HepG2 (cell line): ENCODE data around the gene KIF25. TPM values are rescaled to one million over a fixed set of nuclear protein-coding genes. Genes with fewer than 3 reads are reported as not detected.

Experiments
- BRD4 ChIP-seq: sonication (generic); formaldehyde crosslinking; IDR thresholded peaks from 2 replicates; pipeline ENCODE4 v1.4.0; 2020; ENCODE audit warnings: missing genetic modification reagents
- FOSL2 ChIP-seq: sonication (generic); formaldehyde crosslinking; IDR thresholded peaks from 2 replicates; pipeline ENCODE4 v1.4.0; 2020; ENCODE audit warnings: missing genetic modification reagents
- MEF2D ChIP-seq: sonication (generic); formaldehyde crosslinking; IDR thresholded peaks from 2 replicates; pipeline ENCODE4 v1.5.1; 2020; ENCODE audit warnings: mild to moderate bottlenecking, missing genetic modification reagents
- PPARG ChIP-seq: conservative IDR thresholded peaks from 2 replicates; pipeline ENCODE4 v1.6.1; 2016; ENCODE audit warnings: missing biosample characterization, missing genetic modification reagents
- SNRNP70 ChIP-seq: fragments of 200-400 bp; formaldehyde crosslinking; IDR thresholded peaks from 2 replicates; pipeline ENCODE4 v1.6.1; 2017; ENCODE audit warnings: mild to moderate bottlenecking, low read depth, low read length, moderate library complexity
- SOX6 ChIP-seq, 2 experiments: fragments of 450-650 bp in 1 of 2; sonication (generic) in 1 of 2; formaldehyde crosslinking in 1 of 2; IDR thresholded peaks; 2 replicates each; pipeline versions ENCODE4 v1.4.0 to v1.6.1; 2017 to 2020; ENCODE audit warnings: antibody characterized with exemption in 1 of 2, mild to moderate bottlenecking in 1 of 2, missing genetic modification reagents in 1 of 2
- SPEN ChIP-seq: sonication (generic); formaldehyde crosslinking; IDR thresholded peaks from 2 replicates; pipeline ENCODE4 v1.5.1; 2020; ENCODE audit warnings: low read depth, mild to moderate bottlenecking, missing genetic modification reagents
- TBX3 ChIP-seq: fragments of 450-650 bp; IDR thresholded peaks from 2 replicates; pipeline ENCODE4 v1.6.1; 2017; ENCODE audit warnings: antibody characterized with exemption, mild to moderate bottlenecking, inconsistent platforms, borderline replicate concordance
- TOPORS ChIP-seq: sonication (generic); formaldehyde crosslinking; IDR thresholded peaks from 2 replicates; pipeline ENCODE4 v1.8.0; 2023; ENCODE audit warnings: mild to moderate bottlenecking, missing genetic modification reagents
- ZFP1 ChIP-seq: IDR thresholded peaks from 2 replicates; pipeline ENCODE4 v1.6.1; 2016
- ZFP36 ChIP-seq: fragments of 150-350 bp; IDR thresholded peaks from 2 replicates; pipeline ENCODE4 v1.6.1; 2018; ENCODE audit warnings: borderline replicate concordance, low read length, low read depth; ENCODE audit not compliant: partially characterized antibody
- ZNF616 ChIP-seq: sonication (generic); formaldehyde crosslinking; IDR thresholded peaks from 2 replicates; pipeline ENCODE4 v1.5.0; 2020; ENCODE audit warnings: low read depth, mild to moderate bottlenecking, missing genetic modification reagents
- ZSCAN22 ChIP-seq: sonication (generic); formaldehyde crosslinking; IDR thresholded peaks from 2 replicates; pipeline ENCODE4 v1.4.0; 2020; ENCODE audit warnings: mild to moderate bottlenecking, missing genetic modification reagents
- ZSCAN25 ChIP-seq: sonication (generic); formaldehyde crosslinking; IDR thresholded peaks from 2 replicates; pipeline ENCODE4 v1.8.0; 2022; ENCODE audit warnings: mild to moderate bottlenecking, missing genetic modification reagents
- polyA plus RNA-seq, 8 experiments: library from polyadenylated mRNA; depleted of rRNA in 3 of 8; stranded (reverse) in 7 of 8; unstranded in 1 of 8; fragments of >200 nt; fragmentation: Illumina TruSeq in 4 of 8; extraction: Trizol in 4 of 8; gene quantifications; 2 replicates each; pipeline versions ENCODE4 v1.2.1 to v1.2.3, GENCODE V29; 2011 to 2016; ENCODE audit warnings: low read depth in 4 of 8, missing spikeins in 1 of 8, mixed read lengths in 1 of 8; ENCODE audit not compliant: insufficient read depth in 1 of 8
- total RNA-seq, 5 experiments: library from RNA; depleted of rRNA; stranded (reverse); fragments of >200 nt; fragmentation: Illumina TruSeq; extraction: Trizol; gene quantifications; 2 replicates each; pipeline ENCODE4 v1.2.3, GENCODE V29; 2016; ENCODE audit warnings: low read depth in 1 of 5
- TF ChIP-seq, protein P1 (sequence below): sonication (generic); formaldehyde crosslinking; IDR thresholded peaks from 2 replicates; pipeline ENCODE4 v1.4.0; 2020; ENCODE audit warnings: missing genetic modification reagents
- TF ChIP-seq, protein P2 (sequence below): IDR thresholded peaks from 2 replicates; pipeline ENCODE4 v1.6.1; 2016; ENCODE audit warnings: low read depth
- TF ChIP-seq, protein P3 (sequence below): fragments of 450-650 bp; IDR thresholded peaks from 2 replicates; pipeline ENCODE4 v1.6.1; 2017
- TF ChIP-seq, protein P4 (sequence below): sonication (generic); formaldehyde crosslinking; IDR thresholded peaks from 2 replicates; pipeline ENCODE4 v1.9.0; 2021; ENCODE audit warnings: missing genetic modification reagents, mild to moderate bottlenecking, borderline replicate concordance
- TF ChIP-seq, protein P5 (sequence below): IDR thresholded peaks from 2 replicates; pipeline ENCODE4 v1.6.1; 2016

KIF25 gene
- total and polyA plus RNA-seq, 2 of the 13 experiments (the other 11 are each of a cell fraction or from before 2014, with no cell fraction given), result not detected

DNA sequence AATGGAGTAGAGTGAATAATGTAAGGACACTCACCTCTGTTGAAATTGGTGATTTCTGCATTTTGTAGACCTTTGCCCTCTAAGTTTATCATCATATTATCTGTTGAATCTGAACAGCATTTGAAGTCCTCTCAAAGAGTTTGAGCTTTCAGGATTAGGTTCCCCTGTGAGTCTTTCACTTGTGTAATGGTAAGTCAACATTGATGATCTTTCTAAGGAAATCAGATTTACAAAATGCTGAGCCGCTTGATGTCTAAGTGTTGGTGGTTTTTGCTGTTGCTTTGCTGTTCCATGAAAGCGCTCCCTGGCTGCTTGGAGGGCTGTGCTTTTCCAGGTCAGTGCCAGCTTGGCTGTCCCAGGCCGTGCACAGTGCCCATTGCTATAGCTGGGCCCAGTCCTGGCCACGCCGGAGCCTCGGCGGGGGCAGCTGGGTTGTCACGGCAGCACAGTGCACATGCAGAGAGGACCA, 33.8 kb upstream of the KIF25 start (continued):
- TF ChIP-seq, protein P1, sequence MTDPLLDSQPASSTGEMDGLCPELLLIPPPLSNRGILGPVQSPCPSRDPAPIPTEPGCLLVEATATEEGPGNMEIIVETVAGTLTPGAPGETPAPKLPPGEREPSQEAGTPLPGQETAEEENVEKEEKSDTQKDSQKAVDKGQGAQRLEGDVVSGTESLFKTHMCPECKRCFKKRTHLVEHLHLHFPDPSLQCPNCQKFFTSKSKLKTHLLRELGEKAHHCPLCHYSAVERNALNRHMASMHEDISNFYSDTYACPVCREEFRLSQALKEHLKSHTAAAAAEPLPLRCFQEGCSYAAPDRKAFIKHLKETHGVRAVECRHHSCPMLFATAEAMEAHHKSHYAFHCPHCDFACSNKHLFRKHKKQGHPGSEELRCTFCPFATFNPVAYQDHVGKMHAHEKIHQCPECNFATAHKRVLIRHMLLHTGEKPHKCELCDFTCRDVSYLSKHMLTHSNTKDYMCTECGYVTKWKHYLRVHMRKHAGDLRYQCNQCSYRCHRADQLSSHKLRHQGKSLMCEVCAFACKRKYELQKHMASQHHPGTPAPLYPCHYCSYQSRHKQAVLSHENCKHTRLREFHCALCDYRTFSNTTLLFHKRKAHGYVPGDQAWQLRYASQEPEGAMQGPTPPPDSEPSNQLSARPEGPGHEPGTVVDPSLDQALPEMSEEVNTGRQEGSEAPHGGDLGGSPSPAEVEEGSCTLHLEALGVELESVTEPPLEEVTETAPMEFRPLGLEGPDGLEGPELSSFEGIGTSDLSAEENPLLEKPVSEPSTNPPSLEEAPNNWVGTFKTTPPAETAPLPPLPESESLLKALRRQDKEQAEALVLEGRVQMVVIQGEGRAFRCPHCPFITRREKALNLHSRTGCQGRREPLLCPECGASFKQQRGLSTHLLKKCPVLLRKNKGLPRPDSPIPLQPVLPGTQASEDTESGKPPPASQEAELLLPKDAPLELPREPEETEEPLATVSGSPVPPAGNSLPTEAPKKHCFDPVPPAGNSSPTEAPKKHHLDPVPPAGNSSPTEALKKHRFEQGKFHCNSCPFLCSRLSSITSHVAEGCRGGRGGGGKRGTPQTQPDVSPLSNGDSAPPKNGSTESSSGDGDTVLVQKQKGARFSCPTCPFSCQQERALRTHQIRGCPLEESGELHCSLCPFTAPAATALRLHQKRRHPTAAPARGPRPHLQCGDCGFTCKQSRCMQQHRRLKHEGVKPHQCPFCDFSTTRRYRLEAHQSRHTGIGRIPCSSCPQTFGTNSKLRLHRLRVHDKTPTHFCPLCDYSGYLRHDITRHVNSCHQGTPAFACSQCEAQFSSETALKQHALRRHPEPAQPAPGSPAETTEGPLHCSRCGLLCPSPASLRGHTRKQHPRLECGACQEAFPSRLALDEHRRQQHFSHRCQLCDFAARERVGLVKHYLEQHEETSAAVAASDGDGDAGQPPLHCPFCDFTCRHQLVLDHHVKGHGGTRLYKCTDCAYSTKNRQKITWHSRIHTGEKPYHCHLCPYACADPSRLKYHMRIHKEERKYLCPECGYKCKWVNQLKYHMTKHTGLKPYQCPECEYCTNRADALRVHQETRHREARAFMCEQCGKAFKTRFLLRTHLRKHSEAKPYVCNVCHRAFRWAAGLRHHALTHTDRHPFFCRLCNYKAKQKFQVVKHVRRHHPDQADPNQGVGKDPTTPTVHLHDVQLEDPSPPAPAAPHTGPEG, result peak; percentile 54; the same call in 1 of the 2 replicates
- TF ChIP-seq TOPORS (CRISPR knock-in tag) (peak; percentile 77; the same call in 1 of the 2 replicates), ZSCAN22 (CRISPR knock-in tag) (no peak), TBX3 (peak; percentile 42; the same call in 1 of the 2 replicates), PPARG (CRISPR knock-in tag) (peak; percentile 84), ZFP36 (no peak), SNRNP70 (no peak), SOX6 (IDR thresholded peaks at IDR 0.05) (no peak), SOX6 (CRISPR knock-in tag; IDR thresholded peaks at IDR 0.05) (peak; percentile 78), BRD4 (CRISPR knock-in tag) (peak; percentile 77), MEF2D (CRISPR knock-in tag) (peak; percentile 45; the same call in 1 of the 2 replicates), ZSCAN25 (CRISPR knock-in tag) (no peak), ZNF616 (CRISPR knock-in tag) (no peak), FOSL2 (peak; percentile 80), ZFP1 (peak; percentile 70; the same call in 1 of the 2 replicates), SPEN (CRISPR knock-in tag) (0 out of 2 replicates have a peak, but pooled peaks have one; percentile 29)
- TF ChIP-seq, protein P2, sequence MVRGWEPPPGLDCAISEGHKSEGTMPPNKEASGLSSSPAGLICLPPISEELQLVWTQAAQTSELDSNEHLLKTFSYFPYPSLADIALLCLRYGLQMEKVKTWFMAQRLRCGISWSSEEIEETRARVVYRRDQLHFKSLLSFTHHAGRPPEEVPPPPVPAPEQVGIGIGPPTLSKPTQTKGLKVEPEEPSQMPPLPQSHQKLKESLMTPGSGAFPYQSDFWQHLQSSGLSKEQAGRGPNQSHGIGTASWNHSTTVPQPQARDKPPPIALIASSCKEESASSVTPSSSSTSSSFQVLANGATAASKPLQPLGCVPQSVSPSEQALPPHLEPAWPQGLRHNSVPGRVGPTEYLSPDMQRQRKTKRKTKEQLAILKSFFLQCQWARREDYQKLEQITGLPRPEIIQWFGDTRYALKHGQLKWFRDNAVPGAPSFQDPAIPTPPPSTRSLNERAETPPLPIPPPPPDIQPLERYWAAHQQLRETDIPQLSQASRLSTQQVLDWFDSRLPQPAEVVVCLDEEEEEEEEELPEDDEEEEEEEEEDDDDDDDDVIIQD, result peak; percentile 30; the same call in 1 of the 2 replicates
- TF ChIP-seq, protein P3, sequence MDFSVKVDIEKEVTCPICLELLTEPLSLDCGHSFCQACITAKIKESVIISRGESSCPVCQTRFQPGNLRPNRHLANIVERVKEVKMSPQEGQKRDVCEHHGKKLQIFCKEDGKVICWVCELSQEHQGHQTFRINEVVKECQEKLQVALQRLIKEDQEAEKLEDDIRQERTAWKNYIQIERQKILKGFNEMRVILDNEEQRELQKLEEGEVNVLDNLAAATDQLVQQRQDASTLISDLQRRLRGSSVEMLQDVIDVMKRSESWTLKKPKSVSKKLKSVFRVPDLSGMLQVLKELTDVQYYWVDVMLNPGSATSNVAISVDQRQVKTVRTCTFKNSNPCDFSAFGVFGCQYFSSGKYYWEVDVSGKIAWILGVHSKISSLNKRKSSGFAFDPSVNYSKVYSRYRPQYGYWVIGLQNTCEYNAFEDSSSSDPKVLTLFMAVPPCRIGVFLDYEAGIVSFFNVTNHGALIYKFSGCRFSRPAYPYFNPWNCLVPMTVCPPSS, result no peak
- TF ChIP-seq, protein P4, sequence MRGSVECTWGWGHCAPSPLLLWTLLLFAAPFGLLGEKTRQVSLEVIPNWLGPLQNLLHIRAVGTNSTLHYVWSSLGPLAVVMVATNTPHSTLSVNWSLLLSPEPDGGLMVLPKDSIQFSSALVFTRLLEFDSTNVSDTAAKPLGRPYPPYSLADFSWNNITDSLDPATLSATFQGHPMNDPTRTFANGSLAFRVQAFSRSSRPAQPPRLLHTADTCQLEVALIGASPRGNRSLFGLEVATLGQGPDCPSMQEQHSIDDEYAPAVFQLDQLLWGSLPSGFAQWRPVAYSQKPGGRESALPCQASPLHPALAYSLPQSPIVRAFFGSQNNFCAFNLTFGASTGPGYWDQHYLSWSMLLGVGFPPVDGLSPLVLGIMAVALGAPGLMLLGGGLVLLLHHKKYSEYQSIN (CRISPR knock-in tag), result no peak
- TF ChIP-seq, protein P5, sequence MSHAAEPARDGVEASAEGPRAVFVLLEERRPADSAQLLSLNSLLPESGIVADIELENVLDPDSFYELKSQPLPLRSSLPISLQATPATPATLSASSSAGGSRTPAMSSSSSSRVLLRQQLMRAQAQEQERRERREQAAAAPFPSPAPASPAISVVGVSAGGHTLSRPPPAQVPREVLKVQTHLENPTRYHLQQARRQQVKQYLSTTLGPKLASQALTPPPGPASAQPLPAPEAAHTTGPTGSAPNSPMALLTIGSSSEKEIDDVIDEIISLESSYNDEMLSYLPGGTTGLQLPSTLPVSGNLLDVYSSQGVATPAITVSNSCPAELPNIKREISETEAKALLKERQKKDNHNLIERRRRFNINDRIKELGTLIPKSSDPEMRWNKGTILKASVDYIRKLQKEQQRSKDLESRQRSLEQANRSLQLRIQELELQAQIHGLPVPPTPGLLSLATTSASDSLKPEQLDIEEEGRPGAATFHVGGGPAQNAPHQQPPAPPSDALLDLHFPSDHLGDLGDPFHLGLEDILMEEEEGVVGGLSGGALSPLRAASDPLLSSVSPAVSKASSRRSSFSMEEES (CRISPR knock-in tag), result peak; percentile 61; the same call in 1 of the 2 replicates
